ENCODE results near the gene RIPPLY2. TPM values are rescaled to one million over a fixed set of nuclear protein-coding genes. Genes with fewer than 3 reads are reported as not detected.
A peak's percentile ranks its signal among the peaks of the same experiment; 100 is the strongest.

RIPPLY2 gene
- polyA plus RNA-seq, 3 donors from 2014 or later: not detected

DNA sequence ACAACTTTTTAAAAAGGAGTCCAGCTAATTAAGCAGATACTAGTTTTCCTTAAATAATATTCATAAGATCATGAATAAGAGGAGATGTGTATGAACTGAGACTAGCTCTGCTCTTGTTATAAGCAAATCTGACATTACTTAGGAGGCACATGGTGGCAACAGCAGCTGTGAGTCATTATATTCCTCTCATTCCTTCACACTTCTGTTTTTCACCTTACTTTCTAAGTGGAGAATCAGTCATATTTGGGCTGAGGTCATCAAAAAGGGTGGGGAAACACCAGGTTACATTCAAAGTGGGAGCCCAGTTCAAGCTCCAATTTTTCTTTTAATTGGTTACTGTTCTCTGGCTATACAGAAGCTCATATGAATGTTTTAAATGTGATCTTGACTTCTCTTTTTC is 6.0 kb upstream of the RIPPLY2 start:
- Mint-ChIP-seq H3K27ac (no peak overlapping the region), H3K36me3 (no peaks in the 10 kb centered on the region), H3K9me3 (peaks cover 0 to 2% (median 0%) of the 10 kb centered on the region in 6 donors), H3K4me1 (no peaks in the 10 kb centered on the region), H3K27me3 (ENCODE audit: low read depth in 3 of 3) (peaks cover 9 to 18% (median 14%) of the 10 kb centered on the region in 3 donors), H3K4me3 (no peak overlapping the region)
- DNase-seq: no peak

DNA sequence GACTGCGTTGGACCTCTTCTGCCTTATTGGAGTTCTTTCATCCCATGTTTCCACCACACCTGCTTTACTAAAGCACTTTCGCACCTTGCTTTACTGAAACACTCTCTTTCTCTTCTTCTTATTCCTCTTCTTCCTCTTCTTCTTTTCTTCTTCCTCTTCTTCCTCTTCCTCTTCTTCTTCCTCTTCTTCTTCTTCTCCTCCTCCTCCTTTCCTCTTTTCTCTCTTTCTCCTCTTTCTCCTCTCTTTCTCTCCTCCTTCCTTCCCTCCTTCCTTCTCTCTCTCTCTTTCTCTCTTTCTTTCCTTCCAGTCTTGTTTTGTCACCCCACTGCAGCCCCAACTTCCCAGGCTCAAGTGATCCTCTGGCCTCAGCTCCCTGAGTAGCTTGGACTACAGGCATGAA is 4.0 kb upstream of the RIPPLY2 start:
- Mint-ChIP-seq H3K9me3 (peaks cover 0 to 2% (median 0%) of the 10 kb centered on the region in 6 donors), H3K4me3 (no peak overlapping the region), H3K36me3 (no peaks in the 10 kb centered on the region), H3K4me1 (peaks cover 0 to under 1% of the 10 kb centered on the region in 2 donors), H3K27ac (no peak overlapping the region), H3K27me3 (ENCODE audit: low read depth in 3 of 3) (peaks cover 11 to 19% (median 17%) of the 10 kb centered on the region in 3 donors)
- DNase-seq: no peak

GRCh38 chr6:83849610-83850009 is 3.5 kb upstream of the RIPPLY2 start:
- H3K36me3 Mint-ChIP-seq: no peaks in the 10 kb centered on the region
- H3K4me1 Mint-ChIP-seq: peaks cover 0 to 1% of the 10 kb centered on the region in 2 donors
- H3K4me3 Mint-ChIP-seq: no peak overlapping the region
- peaks cover 0 to 3% (median 0%) of the 10 kb centered on the region in 6 donors for H3K9me3 Mint-ChIP-seq
- H3K27ac Mint-ChIP-seq: no peak overlapping the region
- no peak for DNase-seq
- H3K27me3 Mint-ChIP-seq (ENCODE audit: low read depth in 3 of 3): peaks cover 15 to 24% (median 20%) of the 10 kb centered on the region in 3 donors

GRCh38 chr6:83852528-83853177 is 507 bp upstream of the RIPPLY2 start:
- Mint-ChIP-seq H3K9me3 (peaks cover 0 to 3% (median 0%) of the 10 kb centered on the region in 6 donors), H3K4me3 (no peak overlapping the region), H3K36me3 (no peaks in the 10 kb centered on the region), H3K4me1 (peaks cover 0 to 1% of the 10 kb centered on the region in 2 donors), H3K27me3 (ENCODE audit: low read depth in 3 of 3) (peaks cover 17 to 32% (median 19%) of the 10 kb centered on the region in 3 donors), H3K27ac (no peak overlapping the region)
- no peak for DNase-seq

GRCh38 chr6:83854001-83854501 is 891 bp downstream of the RIPPLY2 start:
- peaks cover 0 to 3% (median 0%) of the 10 kb centered on the region in 6 donors for H3K9me3 Mint-ChIP-seq
- H3K4me3 Mint-ChIP-seq: peak overlapping the region in 2 of 5 donors; percentile 4 to 6
- no peak for DNase-seq
- H3K4me1 Mint-ChIP-seq: peaks cover 8% of the 10 kb centered on the region in 2 donors
- H3K36me3 Mint-ChIP-seq: no peaks in the 10 kb centered on the region
- no peak overlapping the region for H3K27ac Mint-ChIP-seq
- H3K27me3 Mint-ChIP-seq (ENCODE audit: low read depth in 3 of 3): peaks cover 17 to 24% (median 19%) of the 10 kb centered on the region in 3 donors

DNA sequence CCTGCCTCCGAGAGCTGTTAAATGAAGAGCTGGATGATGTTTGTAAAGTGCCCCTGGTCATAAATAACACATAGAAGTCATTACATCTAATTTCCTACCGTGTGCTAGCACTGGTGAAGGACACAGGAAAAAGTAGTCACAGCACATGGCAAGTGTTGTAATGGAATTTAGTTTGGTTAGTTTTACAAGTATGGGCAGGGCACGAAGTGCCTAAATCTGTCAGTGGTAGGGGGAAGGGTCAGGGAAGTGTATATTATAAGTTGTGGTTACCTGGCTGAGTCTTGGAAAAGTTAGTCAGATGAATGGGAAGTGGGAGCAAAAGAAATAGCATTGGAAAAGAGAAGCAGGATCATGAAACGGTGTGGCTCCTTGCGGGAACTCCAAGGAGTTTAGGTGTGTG is 1.6 kb downstream of the RIPPLY2 start:
- H3K9me3 Mint-ChIP-seq: peaks cover 0 to 3% (median 0%) of the 10 kb centered on the region in 6 donors
- DNase-seq: no peak
- peaks cover 16 to 21% (median 21%) of the 10 kb centered on the region in 3 donors for H3K27me3 Mint-ChIP-seq (ENCODE audit: low read depth in 3 of 3)
- H3K4me3 Mint-ChIP-seq: no peak overlapping the region
- H3K4me1 Mint-ChIP-seq: peaks cover 13 to 15% of the 10 kb centered on the region in 2 donors
- H3K27ac Mint-ChIP-seq: no peak overlapping the region
- no peaks in the 10 kb centered on the region for H3K36me3 Mint-ChIP-seq

DNA sequence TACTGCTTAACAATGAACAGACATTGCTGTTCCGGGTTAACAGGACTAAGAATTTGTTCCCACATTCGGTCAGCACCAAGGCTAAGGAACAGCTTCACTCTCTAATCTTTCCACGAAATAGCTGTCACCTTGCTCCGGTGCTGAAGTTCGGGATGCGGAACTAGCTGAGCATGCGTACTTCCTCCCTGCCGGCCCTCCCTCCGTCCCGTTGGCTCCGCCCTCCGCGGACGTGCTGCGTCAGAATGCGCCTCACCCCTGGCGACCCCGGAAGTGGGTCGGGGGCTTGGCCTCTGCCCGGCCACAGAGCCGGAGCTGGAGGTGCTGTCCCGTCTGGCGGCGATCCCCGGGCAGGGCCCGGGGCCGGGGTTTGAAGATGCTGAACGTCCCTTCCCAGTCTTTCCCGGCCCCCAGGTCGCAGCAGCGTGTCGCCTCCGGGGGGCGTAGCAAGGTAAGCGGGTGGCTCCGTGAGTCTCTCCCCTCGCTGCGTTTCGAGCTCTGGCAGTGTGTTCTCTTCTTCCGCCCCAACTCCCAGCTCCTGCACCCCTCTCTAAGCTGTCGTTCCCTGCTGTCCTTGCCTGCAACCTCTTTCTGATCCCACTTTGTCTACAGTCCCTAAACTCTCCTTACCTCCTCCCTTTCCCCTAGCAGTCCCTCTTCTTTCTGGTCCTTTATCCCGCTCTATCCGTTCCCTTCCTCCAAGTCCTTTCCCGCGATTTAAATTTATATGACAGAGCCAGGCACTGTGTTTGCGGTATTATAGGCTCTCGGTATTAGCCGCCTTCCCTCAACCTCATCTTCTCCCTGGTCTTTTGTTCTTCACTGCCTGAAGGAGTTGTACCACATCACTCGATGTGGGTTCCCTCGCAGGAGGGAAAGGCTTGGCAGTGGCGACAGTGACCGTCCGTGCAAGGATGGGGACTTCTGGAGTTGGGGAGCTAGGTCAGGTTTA is 6.5 kb downstream of the RIPPLY2 start, which contains the start of gene CYB5R4:
CYB5R4 (plus strand) TSS at position 280 of the 949 bp plus-strand sequence; CDS start at position 374, 94 bp downstream.
- Mint-ChIP-seq H3K36me3 (no peaks in the 10 kb centered on the region), H3K27ac (peak within 1 kb of the TSS; percentile 86 to 95 (median 90)), H3K4me3 (peak within 1 kb of the TSS; percentile 91 to 99 (median 95)), H3K9me3 (peaks cover 0 to 3% (median 0%) of the 10 kb centered on the region in 6 donors), H3K4me1 (peaks cover 39 to 46% of the 10 kb centered on the region in 2 donors), H3K27me3 (ENCODE audit: low read depth in 3 of 3) (peaks cover 5 to 7% (median 7%) of the 10 kb centered on the region in 3 donors)
- peak; percentile 93 to 94 (median 94) for DNase-seq

DNA sequence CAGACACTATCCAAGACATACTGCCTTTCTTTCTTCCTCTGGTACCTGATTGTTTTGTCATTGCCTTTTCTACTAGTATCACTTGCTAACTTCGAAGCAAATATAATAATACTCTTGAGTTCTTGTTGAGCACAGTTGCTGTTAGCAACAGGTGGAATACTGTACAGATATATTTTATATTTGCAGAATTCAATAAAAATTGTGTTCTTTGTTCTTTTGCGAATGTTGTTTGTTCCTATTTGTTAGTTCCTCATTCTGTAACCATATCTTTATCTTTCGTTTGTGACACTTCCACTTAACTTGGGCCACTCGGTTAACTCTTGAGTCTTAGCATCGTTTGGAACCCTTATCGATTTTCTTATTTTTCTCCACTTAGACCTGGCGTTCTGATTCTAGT is 7.2 kb downstream of the RIPPLY2 start:
- Mint-ChIP-seq H3K4me1 (peaks cover 39 to 46% of the 10 kb centered on the region in 2 donors), H3K27me3 (ENCODE audit: low read depth in 3 of 3) (peaks cover 2 to 5% (median 4%) of the 10 kb centered on the region in 3 donors), H3K4me3 (peak overlapping the region; percentile 91 to 99 (median 95)), H3K36me3 (no peaks in the 10 kb centered on the region), H3K27ac (peak overlapping the region; percentile 86 to 95 (median 90)), H3K9me3 (peaks cover 0 to 3% (median 0%) of the 10 kb centered on the region in 6 donors)
- DNase-seq: peak in 1 of 3 donors; percentile 4

- Mint-ChIP-seq H3K27ac (peak overlapping the region; percentile 86 to 95 (median 90)), H3K36me3 (no peaks in the 10 kb centered on the region), H3K27me3 (ENCODE audit: low read depth in 3 of 3) (peaks cover 1 to 5% (median 4%) of the 10 kb centered on the region in 3 donors), H3K9me3 (peaks cover 0 to 3% (median 0%) of the 10 kb centered on the region in 6 donors), H3K4me3 (peak overlapping the region; percentile 91 to 99 (median 95)), H3K4me1 (peaks cover 39 to 46% of the 10 kb centered on the region in 2 donors)
- no peak for DNase-seq
Observed at GRCh38 chr6:83860782-83861495, 7.8 kb downstream of the RIPPLY2 start.

GRCh38 chr6:83862776-83863471 is 9.8 kb downstream of the RIPPLY2 start:
- Mint-ChIP-seq H3K36me3 (peaks cover 7 to 11% (median 9%) of the 10 kb centered on the region in 3 donors), H3K4me1 (peaks cover 45 to 46% of the 10 kb centered on the region in 2 donors), H3K9me3 (peaks cover 0 to 3% (median 0%) of the 10 kb centered on the region in 6 donors), H3K27ac (no peak overlapping the region), H3K4me3 (no peak overlapping the region), H3K27me3 (ENCODE audit: low read depth in 3 of 3) (peaks cover 0 to 5% (median 4%) of the 10 kb centered on the region in 3 donors)
- no peak for DNase-seq

DNA sequence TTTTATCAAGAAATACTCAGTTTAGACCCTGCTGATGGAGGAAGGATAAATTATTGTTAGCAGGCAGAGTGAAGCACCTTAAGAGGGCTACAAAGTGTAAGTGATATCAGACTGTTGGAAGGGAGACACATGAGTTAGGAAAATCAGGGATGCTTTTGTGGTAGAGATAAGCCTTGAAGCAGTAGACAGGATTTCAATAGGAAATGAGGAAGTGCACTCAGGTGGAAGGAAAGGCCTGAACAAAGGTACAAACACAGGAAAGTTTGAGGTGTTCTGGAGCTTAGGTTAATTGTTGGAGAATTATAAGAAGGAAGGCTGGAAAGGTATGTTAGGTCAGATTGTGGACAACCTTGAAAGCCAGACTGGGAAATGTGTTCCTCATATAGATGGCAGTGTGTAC is 13.9 kb downstream of the RIPPLY2 start:
- Mint-ChIP-seq H3K27me3 (ENCODE audit: low read depth in 3 of 3) (peaks cover 0 to 2% (median 0%) of the 10 kb centered on the region in 3 donors), H3K27ac (no peak overlapping the region), H3K9me3 (no peaks in the 10 kb centered on the region), H3K4me1 (peaks cover 14 to 24% of the 10 kb centered on the region in 2 donors), H3K4me3 (no peak overlapping the region), H3K36me3 (peaks cover 12 to 15% (median 14%) of the 10 kb centered on the region in 3 donors)
- DNase-seq: no peak

- no peak for DNase-seq
- peaks cover 12 to 15% (median 14%) of the 10 kb centered on the region in 3 donors for H3K36me3 Mint-ChIP-seq
- H3K4me1 Mint-ChIP-seq: peaks cover 14 to 24% of the 10 kb centered on the region in 2 donors
- H3K27ac Mint-ChIP-seq: peak overlapping the region in 1 of 6 donors; percentile 28
- H3K27me3 Mint-ChIP-seq (ENCODE audit: low read depth in 3 of 3): no peaks in the 10 kb centered on the region
- no peaks in the 10 kb centered on the region for H3K9me3 Mint-ChIP-seq
- no peak overlapping the region for H3K4me3 Mint-ChIP-seq
Observed at GRCh38 chr6:83867527-83868161, 14.5 kb downstream of the RIPPLY2 start.

Data from immature natural killer cell (primary cell).